Measurements from ENCODE around the gene TCAF1.

Gene TCAF1

GRCh38 chr7:143889068-143889467 is 12.9 kb downstream of the TCAF1 start:
- no peak overlapping the region for H3K27ac ChIP-seq
- TF ChIP-seq CTCF (conservative IDR thresholded peaks at IDR 0.05), result no peak

DNA sequence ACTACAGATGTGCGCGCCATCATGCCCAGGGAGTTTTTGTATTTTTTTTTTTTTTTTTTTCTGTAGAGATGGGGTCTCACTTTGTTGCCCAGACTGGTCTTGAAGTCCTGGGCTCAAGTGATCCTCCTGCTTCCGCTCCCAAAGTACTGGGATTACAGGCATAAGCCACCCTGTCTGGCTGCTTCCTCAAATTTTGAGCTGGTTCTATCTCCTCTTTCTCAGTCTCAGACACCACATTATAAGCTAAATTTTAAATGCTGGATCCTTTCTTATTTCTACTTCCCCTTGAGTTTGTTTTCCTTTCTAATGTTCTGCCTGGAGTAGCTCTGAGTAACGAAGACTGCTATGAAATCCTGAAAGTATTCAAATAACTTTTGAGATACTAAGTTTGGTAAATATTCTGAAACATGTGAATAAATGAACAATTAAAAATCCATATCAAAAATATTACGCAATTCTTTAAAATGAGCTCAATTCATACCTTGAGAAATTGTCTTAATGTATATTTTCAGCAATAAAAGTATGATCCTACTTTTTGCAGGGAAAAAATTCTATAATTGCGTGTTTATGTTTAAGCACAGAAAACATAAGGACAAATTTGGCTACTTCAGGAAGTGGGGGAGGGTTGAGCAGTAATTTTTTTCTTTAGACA is 15.0 kb downstream of the TCAF1 start:
- H3K27ac ChIP-seq, result no peak overlapping the region
- TF ChIP-seq CTCF (conservative IDR thresholded peaks at IDR 0.05), result no peak

DNA sequence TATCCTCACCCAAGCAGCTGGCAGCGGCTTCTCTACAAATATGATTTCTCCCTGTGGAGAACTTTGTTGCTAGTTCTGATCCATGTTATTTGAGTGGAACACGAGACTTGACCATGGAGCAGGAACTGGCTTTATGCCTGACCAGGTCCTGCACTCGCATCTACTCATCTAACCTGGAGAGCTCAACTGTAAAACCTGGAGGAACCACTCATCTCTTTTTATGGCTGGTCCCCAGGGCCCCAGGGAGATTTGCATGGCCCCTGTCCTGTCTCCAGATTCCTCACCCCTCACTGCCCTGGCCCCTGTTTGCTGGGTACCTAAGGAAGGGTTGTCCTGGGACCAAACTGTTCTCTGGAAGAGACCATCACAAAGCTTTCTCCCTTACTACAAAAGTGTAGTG is 16.0 kb downstream of the TCAF1 start:
- TF ChIP-seq CTCF (conservative IDR thresholded peaks at IDR 0.05), result no peak
- H3K27ac ChIP-seq, result no peak overlapping the region

GRCh38 chr7:143884969-143885559 is 16.9 kb downstream of the TCAF1 start:
- H3K27ac ChIP-seq, result no peak overlapping the region
- TF ChIP-seq CTCF (conservative IDR thresholded peaks at IDR 0.05), result no peak

- TF ChIP-seq CTCF (conservative IDR thresholded peaks at IDR 0.05), result no peak
- no peak overlapping the region for H3K27ac ChIP-seq
Observed at GRCh38 chr7:143884241-143884968, 17.6 kb downstream of the TCAF1 start.

GRCh38 chr7:143882604-143883078 is 19.3 kb downstream of the TCAF1 start:
- no peak for TF ChIP-seq CTCF (conservative IDR thresholded peaks at IDR 0.05)
- H3K27ac ChIP-seq, result no peak overlapping the region

GRCh38 chr7:143882020-143882603 is 19.9 kb downstream of the TCAF1 start:
- H3K27ac ChIP-seq, result no peak overlapping the region
- no peak for TF ChIP-seq CTCF (conservative IDR thresholded peaks at IDR 0.05)

Data from VCaP (cell line).